HG03354 (cell line): Measurements from ENCODE around the gene GMCL1.
"Not testable (repeated sequence)": the region's sequence is repeated elsewhere in the genome, so short reads cannot be mapped to it uniquely, and the experiment has no call there.

Experiments
- ATAC-seq: cut with Tn5 transposase; IDR thresholded peaks from one replicate; pipeline ENCODE4 v1.9.1; 2021; ENCODE audit warnings: mild to moderate bottlenecking; ENCODE audit not compliant: unreplicated experiment, poor library complexity, severe bottlenecking

GMCL1 gene

DNA sequence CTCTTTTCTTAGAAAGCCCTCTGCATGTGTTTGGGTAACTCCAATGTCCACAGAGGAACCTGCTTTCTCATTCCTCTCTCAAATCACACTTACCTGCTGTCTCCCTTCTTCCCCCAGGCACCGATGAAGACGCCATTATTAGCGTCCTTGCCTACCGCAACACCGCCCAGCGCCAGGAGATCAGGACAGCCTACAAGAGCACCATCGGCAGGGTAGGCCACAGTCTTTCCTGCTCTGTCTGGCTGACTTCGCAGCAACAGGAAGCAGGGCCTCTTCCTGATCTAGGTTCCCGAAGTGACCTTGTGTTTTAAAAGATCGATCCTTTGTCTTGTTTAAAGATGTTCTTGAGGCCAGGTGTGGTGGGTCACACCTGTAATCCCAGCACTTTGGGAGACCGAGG lies 25.0 kb upstream of the GMCL1 start:
- no peak for ATAC-seq

DNA sequence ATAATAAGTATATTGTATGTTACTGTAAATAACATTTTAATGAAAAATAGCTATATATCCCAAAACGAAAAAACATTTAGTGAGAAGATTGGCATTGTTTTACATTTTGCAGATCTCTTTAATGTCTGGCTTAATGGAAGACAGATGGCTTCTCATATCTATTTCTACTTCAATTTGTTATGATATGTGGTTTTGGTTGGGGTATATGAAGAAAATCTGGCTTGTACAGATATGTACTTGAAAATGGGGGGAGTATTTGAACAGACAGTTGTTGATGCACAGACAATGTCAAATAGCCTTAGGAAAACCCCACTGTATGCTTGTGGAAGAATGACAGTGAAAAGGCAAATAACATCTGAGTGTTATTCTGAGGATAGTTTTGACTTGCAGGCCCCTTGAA lies 23.6 kb upstream of the GMCL1 start:
- ATAC-seq: no peak

- no peak for ATAC-seq
Observed at GRCh38 chr2:69807821-69808540, 21.5 kb upstream of the GMCL1 start.

DNA sequence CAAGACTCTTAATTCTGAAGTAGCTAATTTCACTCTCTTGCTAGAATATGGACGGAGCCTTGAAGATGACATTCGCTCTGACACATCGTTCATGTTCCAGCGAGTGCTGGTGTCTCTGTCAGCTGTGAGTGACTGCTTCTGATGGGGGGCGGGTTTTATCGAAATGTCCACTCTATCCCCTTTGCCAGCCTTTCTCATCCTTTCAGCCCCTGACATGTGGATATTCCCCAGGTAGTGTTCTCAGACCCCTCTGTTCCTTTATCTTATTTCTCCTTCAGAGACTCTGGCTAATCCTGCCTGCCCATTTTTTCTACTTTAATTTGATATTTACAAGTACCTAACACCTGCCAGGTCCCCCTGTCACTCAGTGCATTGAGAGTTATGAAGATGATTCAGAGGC lies 18.9 kb upstream of the GMCL1 start:
- no peak for ATAC-seq

- no peak for ATAC-seq
Observed at GRCh38 chr2:69811018-69811417, 18.4 kb upstream of the GMCL1 start.

DNA sequence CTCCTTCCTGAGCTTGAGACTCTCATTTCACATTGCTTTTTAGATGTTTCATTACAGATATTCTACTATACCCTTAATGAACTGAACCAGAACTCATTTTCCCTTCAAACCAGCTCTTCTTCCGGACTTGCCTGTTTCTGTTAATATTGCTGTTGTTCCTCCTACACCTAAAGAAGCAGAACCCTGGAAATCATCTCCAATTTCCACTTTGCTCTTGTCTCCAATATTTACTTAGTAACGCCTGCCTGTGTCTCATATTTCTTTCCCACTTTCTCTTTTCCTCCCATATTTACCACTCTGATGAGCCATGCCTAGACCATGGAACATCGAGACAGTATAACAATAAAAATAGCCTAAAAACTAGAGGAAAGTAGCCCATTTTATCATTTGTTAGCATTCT lies 17.9 kb upstream of the GMCL1 start:
- ATAC-seq: no peak

DNA sequence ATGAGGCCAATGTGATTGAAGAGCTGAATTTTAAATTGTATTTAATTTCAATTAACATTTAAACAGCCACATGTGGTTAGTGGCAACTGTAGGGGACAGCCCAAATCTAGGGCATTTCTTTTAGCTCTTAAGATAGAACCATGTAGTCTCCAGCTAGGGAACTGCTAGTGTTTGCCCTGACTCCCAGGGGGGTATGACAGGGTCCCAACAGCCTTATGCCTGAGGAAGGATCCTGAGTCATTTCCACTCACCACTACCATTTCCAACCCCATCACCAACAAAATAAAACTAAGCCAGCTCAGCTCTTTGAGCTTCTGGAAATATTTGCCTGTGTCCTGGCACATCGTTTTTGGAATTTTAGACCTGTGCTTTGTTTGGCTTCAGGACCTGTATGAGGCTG lies 13.7 kb upstream of the GMCL1 start:
- no peak for ATAC-seq

GRCh38 chr2:69816923-69817542 lies 12.4 kb upstream of the GMCL1 start:
- peak; percentile 57 for ATAC-seq

DNA sequence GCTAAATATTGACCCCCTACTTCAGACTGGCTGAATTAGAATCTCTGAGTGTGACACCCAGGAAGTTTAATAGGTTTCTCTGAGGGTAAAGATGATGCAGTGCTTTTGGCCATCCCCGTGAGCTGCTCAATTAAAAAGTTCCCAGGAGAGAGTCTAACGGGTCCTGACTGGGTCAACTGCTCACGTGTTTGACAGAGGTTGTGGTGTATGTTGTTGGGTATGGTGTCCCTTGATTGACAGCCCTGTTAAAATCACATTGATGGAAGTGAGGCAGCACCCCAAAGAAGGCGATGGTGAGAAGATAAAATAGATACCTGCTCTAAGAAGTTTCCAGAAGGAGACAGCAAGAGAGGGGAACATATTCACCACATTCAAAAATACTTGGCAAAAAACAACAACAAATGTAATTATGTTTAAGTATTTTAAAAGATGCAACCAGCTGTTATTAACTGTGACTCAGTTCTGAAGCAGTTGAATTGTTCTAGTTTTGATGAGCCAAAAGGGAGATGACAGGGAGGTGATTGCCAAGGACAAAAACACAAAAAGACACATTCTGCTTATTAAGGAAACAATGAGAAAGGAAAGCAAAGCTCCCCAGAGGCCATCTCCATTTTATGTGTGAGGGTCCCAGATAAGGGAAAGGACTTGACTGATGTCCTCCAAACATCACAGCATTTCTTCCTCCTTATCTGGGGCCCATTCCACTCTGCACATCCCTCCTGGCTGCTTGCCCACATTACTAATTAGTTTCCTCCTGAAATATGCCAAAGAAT lies 11.5 kb upstream of the GMCL1 start:
- ATAC-seq: no peak

- no peak for ATAC-seq
Observed at GRCh38 chr2:69827796-69828540, 1.5 kb upstream of the GMCL1 start.

DNA sequence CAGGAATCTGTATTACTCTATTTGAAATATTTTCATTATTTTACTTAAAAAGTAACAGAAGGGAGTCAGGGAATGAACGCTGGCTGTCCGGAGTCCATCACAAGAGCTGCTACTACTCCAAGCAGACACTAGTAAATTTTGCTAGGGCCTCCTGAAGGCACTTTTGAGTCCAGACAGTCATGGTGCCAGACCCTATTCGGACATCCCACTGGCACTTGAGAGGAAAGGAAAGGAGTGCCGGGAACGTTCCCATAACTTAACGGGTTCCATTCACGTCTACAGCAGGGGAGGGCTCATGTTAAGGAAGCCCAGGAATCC lies 563 bp upstream of the GMCL1 start:
- ATAC-seq: peak; percentile 6

DNA sequence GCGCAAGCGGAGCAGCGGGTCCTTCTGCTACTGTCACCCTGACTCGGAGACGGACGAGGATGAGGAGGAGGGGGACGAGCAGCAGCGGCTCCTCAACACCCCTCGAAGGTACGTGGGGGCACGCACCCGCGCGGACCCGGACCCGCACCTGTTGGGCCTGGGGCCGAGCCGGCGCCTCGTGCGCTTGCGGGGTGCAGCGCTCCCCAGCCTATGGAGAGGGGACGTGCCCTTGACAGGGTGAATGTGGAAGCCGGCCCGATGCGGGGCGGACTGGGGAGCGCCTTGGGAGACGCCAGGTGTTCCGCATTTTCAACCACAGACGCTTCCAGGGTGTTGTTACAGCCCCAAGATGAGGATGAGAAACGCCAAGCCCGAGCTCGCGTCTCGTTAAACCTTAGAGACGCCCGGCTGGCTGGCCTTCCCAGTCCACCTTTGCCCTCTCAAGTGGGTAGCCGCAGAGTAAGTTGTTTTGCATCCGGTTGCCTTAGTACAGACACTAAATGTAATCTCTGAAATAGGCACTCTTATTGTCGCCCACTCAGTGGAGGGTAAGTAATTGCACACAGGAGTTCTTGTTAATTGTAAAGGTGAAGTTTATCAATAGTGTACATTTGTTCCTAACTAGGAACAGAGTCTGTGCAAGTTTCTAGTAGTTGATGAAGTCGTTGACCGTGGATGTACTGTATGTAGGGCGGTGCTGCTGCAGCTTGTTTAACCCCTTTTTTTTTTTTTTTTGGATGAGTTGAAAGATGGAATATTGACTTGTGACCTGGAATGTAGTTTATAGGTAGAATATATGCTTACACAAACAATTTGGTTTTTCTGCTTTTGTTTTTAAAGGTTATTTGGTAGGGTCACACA lies 815 bp downstream of the GMCL1 start:
- peak; percentile 32 for ATAC-seq

GRCh38 chr2:69830906-69831241 lies 1.4 kb downstream of the GMCL1 start:
- not testable (repeated sequence) for ATAC-seq

GRCh38 chr2:69831354-69831905 lies 2.0 kb downstream of the GMCL1 start:
- no peak for ATAC-seq

DNA sequence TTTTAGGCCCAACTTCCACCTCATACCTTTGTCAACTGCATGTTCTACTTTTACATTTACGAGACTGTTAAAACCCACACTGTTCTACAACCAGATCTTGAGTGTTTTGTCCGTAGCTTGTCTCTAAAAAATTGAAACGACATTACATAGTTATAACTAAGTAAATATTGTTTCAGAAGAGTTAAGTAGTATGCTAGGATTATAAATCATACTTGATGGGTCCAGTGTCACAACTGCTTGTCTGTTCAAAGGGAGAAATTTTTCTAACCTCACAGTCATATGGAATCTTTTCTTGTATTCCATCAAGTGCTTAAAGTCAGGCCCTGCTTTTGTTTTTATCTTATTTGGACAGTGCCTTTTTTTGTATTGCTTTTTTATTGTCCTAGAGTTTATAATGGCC lies 4.3 kb downstream of the GMCL1 start:
- no peak for ATAC-seq

- ATAC-seq: no peak
Observed at GRCh38 chr2:69835666-69836065, 6.2 kb downstream of the GMCL1 start.

DNA sequence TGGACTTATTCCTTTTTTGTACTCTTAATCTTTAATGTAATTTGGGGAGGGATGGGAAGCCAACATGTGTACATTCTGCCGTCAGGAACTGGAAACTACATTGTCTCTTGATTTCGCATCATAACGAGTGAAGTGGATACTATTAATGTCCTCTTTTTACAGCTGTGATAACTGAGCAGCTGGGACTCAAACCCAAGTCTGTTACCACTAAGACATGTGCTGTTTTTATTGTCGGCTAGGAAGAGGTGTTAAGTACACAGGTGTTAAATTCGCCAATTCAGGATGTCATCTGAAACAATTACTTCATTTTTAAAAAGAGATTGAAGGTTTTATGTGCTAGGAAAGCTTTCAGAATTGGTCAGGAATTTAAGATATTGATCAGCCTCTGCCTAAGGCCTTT lies 6.9 kb downstream of the GMCL1 start:
- ATAC-seq: no peak

- ATAC-seq: no peak
Observed at GRCh38 chr2:69837533-69837932, 8.1 kb downstream of the GMCL1 start.

DNA sequence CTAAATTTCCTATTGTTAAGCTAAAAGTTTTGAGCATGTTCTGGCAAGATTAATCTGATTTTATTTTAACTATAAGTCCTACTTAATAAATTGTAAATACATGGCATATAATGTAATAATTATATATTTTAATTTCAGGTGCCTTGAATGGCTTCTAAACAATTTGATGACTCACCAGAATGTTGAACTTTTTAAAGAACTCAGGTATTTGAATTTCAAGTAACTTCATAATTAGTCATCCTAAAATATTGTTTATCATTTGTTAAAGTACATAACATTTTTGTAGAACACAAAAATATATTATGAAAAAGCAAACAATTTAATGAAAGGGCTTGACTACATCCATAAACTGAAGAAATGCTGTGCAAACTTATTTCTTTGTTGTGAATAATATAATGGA lies 14.5 kb downstream of the GMCL1 start:
- ATAC-seq: no peak
